GM19397 (cell line): ENCODE measurements around the gene PHETA1.

Source experiments
- ATAC-seq: cut with Tn5 transposase; IDR thresholded peaks from one replicate; pipeline ENCODE4 v1.9.1; 2021; ENCODE audit warnings: mild to moderate bottlenecking, moderate library complexity; ENCODE audit not compliant: unreplicated experiment

PHETA1 gene

DNA sequence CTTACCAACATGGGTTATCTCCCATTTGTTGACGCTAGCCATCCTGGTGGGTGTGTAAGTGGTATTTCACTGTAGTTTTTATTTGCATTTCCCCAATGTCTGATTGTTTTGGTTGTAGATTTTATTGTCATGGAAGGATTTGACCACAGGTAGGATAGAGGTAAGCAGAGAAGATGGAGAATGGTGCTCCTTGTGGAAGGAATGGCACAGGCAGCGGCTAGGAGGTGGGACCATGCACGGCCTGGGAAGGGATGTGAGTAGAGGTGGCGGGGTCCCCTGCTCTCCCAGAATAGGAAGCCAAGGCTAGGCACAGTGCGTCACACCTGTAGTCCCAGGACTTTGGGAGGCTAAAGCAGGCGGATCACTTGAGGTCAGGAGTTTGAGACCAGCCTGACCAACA, 41.4 kb downstream of the PHETA1 start:
- no peak for ATAC-seq

DNA sequence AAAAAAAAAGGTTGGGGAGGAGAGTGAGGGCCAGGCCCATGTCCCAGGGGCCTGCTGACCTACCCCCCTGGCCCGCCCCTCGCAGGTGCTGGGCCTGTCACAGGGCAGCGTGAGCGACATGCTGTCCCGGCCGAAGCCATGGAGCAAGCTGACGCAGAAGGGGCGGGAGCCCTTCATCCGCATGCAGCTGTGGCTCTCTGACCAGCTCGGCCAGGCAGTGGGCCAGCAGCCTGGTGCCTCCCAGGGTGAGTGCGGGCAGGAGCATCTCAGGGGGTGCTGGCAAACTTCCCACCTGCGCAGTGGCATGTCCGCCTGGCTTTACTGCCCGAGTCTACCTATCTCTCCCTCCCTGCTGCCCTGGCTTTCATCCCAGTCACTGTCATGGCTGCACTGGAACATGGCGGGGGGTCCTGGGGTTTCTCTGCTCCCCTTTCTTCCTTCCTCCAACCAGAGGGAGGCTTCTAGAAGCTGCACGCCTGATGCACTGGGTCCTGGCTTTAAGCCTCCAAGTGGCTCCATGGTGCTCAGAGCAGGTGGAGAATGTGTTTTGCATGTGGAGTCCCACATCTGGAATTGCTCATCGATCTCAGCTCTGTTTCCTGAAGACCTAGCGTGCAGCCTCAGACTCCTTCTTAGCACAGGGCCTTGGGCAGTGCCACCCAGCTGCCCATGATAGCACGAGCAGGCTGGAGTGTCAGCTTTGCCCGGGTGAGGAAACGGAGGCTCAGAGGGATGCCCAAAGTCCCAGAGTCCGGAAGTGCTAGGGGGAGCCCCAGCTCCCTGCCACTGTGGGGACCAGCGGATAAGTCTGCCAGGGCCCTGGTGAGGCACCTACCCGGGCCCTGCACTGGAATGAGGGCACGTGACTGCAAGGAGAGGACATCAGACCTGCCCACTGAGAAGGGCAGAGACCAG, 46.3 kb downstream of the PHETA1 start:
- ATAC-seq, result no peak

DNA sequence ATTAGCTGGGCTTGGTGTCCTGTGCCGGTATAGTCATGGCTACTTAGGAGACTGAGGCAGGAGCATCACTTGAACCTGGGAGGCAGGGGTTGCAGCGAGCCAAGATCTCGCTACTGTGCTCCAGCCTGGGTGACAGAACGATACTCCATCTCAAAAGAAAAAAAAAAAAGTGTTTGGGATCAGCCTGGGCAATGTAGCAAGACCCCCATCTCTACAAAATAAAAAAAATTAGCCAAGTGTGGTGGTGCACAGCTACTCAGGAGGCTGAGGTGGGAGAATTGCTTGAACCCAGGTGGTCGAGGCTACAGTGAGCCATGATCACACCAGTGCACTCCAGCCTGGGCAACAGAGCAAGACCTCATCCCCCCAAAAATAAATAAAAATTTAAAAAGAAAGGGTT, 47.6 kb downstream of the PHETA1 start:
- no peak for ATAC-seq

- no peak for ATAC-seq
These were observed 48.4 kb downstream of the PHETA1 start for GRCh38 chr12:111320258-111321050.

DNA sequence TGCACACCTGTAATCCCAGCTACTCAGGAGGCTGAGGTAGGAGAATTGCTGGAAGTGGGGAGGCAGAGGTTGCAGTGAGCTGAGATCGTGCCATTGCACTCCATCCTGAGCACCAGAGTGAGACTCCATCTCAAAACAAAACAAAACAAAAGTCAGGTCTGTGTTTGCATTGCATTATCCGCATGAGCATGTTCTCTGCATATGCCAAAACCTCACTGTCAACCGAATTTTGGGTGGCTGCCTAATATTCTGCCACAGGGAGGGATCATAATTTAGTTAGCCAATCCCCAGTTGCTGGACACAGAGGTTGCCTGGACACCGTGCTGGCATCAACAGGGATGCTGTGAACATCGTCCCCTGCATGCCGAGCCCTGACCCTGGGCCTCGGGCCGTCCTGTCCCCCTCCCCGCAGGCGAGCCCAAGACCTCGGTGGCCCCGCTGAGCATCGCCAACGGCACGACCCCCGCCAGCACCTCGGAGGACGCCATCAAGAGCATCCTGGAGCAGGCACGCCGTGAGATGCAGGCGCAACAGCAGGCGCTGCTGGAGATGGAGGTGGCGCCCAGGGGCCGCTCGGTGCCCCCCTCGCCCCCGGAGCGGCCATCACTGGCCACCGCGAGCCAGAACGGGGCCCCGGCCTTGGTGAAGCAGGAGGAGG, 49.2 kb downstream of the PHETA1 start:
- no peak for ATAC-seq

GRCh38 chr12:111318450-111318849, 50.4 kb downstream of the PHETA1 start:
- no peak for ATAC-seq

- ATAC-seq, result no peak
These were observed 52.2 kb downstream of the PHETA1 start for GRCh38 chr12:111316671-111317070.

DNA sequence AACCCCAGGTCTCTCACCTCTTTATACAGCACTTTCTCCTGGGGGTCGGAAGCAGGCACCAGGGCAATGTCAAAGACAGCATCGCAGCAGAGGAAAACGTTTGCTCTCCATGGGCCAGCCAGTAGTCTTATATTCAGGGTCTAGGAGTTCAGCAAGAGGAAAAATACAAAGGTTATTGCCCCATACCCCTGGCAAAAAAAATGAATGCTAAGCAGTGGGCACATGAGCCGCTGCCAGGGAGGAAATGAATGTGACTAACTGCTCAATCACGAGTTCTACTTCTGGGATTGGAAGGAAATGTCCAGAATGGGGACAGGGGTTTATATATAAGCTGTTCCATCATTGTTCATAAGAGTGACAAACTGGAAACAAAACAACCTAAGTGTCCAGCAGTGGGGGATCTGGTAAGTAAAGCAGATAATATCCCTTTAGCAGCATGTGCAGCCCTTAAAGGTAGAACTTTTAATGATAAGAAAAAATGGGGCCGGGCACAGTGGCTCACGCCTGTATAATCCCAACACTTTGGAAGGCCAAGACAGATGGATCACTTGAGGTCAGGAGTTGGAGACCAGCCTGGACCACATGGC, 53.8 kb downstream of the PHETA1 start:
- ATAC-seq, result no peak

DNA sequence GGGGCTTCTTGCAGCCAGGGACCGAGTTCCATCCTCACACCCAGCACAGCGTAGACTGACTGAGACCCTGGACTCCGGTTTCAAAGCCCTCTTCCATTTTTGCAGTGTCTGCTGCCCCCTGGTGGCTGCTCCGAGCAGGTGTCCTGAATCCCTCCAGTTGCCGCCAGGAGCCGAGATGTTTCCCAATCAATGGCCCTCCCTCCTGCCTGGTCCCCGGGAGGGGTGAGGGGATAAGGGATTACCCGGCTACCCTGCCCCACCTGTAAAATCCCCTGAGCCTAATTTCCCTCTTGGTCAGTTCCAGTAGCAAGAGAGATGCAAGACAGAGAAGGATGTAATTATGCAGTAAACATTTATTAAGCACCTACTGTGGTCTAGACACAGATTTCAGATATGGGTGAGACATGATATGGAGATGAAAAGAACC, 55.0 kb downstream of the PHETA1 start:
- no peak for ATAC-seq

GRCh38 chr12:111312708-111313107, 56.2 kb downstream of the PHETA1 start:
- ATAC-seq, result no peak

GRCh38 chr12:111312016-111312415, 56.9 kb downstream of the PHETA1 start:
- no peak for ATAC-seq

- no peak for ATAC-seq
These were observed 57.9 kb downstream of the PHETA1 start for GRCh38 chr12:111311011-111311410.
